ENCODE data around the gene SOCS3. TPM values are rescaled to one million over a fixed set of nuclear protein-coding genes. Genes with fewer than 3 reads are reported as not detected.
A peak's percentile ranks its signal among the peaks of the same experiment; 100 is the strongest.

SOCS3 gene
- total RNA-seq, 1 experiment from 2014 or later, result 11.3 TPM

DNA sequence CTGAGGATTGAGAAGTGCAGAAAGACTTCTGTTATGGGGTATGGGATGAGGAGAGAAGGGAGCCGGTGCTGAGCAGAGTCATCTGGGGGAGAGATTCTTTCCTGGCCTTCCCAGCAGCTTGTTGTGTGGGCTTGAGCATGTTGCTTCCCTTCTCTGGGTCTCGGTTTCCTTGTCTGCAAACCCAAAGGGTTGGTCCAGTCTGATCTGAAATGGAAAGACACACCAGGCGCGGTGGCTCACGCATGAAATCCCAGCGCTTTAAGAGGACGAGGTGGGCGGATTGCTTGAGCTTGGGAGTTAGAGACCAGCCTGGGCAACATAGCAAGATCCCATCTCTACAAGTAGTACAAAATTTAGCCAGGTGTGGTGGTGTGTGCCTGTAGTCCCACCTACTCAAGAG, 6.0 kb downstream of the SOCS3 start:
- Histone ChIP-seq H3K36me3 (ENCODE audit: control insufficient read depth, insufficient read depth, low read length) (no peaks in the 10 kb centered on the region; the same call in 1 of the 2 replicates), H3K4me1 (peaks cover 52% of the 10 kb centered on the region), H3K4me3 (ENCODE audit: low read depth, low read length) (no peak overlapping the region; the same call in 1 of the 2 replicates), H3K9me3 (no peaks in the 10 kb centered on the region), H3K27me3 (replicated peaks; ENCODE audit: control insufficient read depth, insufficient read depth, low read length) (no peaks in the 10 kb centered on the region; the same call in 1 of the 2 replicates)
- Mint-ChIP-seq H3K4me1 (ENCODE audit: low read depth, unreplicated experiment) (peaks cover 32% of the 10 kb centered on the region), H3K27me3 (ENCODE audit: insufficient read depth, unreplicated experiment) (no peaks in the 10 kb centered on the region), H3K9me3 (ENCODE audit: unreplicated experiment) (no peaks in the 10 kb centered on the region), H3K27ac (ENCODE audit: unreplicated experiment) (peak overlapping the region; percentile 85), H3K4me3 (ENCODE audit: unreplicated experiment) (peak overlapping the region; percentile 78), H3K36me3 (ENCODE audit: insufficient read depth, unreplicated experiment) (peaks cover 34% of the 10 kb centered on the region)
- no TSS peak for BruUV-seq (replicated peaks)
- no peak for DNase-seq
- intact Hi-C loops (cut with micrococcal nuclease; ENCODE audit: unreplicated experiment), result no loop called here
- TF ChIP-seq, protein P1, sequence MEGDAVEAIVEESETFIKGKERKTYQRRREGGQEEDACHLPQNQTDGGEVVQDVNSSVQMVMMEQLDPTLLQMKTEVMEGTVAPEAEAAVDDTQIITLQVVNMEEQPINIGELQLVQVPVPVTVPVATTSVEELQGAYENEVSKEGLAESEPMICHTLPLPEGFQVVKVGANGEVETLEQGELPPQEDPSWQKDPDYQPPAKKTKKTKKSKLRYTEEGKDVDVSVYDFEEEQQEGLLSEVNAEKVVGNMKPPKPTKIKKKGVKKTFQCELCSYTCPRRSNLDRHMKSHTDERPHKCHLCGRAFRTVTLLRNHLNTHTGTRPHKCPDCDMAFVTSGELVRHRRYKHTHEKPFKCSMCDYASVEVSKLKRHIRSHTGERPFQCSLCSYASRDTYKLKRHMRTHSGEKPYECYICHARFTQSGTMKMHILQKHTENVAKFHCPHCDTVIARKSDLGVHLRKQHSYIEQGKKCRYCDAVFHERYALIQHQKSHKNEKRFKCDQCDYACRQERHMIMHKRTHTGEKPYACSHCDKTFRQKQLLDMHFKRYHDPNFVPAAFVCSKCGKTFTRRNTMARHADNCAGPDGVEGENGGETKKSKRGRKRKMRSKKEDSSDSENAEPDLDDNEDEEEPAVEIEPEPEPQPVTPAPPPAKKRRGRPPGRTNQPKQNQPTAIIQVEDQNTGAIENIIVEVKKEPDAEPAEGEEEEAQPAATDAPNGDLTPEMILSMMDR (IDR thresholded peaks at IDR 0.05; ENCODE audit: insufficient read depth in 1 of 2, low read depth in 1 of 2, low read length in 1 of 2, severe bottlenecking in 1 of 2, unreplicated experiment in 1 of 2), result no peak
- POLR2A ChIA-PET, result interaction anchor here (0.6 kb wide), 1 partner anchor 37 kb away, joined by 8 read pairs; no protein-coding TSS in a partner anchor
- CTCF ChIA-PET, result no interaction called here

DNA sequence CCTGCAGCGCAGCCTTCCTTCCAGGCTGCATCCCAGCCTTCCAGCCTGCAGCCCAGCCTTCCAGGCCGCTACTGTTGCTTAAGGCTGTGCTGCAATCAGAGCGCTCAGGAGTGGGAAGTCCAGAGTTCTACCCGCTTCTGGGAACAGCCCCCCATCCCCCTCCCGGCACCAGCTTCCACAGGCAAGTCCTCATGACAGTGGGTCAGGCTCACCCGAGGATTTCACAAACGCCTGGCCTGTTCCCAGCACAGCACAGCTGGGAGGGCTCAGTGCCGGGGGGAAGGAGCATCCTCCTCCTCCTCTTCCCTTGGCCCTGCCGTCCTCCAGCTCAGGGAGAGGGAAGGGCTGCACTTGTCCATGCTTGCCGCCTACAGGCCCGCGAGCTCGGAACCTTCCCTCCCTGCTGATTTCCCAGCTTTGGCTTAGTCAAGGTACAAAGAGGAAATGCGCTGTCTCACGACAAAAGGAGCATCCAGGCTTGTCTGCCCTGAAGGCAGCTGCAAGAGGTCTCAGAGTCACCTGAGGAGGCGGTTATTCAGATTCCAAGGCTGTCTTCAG, 8.3 kb downstream of the SOCS3 start:
- H3K4me3 Mint-ChIP-seq (ENCODE audit: unreplicated experiment), result peak overlapping the region; percentile 78
- no TSS peak for BruUV-seq (replicated peaks)
- no peaks in the 10 kb centered on the region for H3K9me3 Mint-ChIP-seq (ENCODE audit: unreplicated experiment)
- Histone ChIP-seq H3K36me3 (ENCODE audit: control insufficient read depth, insufficient read depth, low read length) (no peaks in the 10 kb centered on the region), H3K27me3 (replicated peaks; ENCODE audit: control insufficient read depth, insufficient read depth, low read length) (no peaks in the 10 kb centered on the region; the same call in 1 of the 2 replicates), H3K4me1 (peaks cover 34% of the 10 kb centered on the region), H3K4me3 (ENCODE audit: low read depth, low read length) (no peak overlapping the region), H3K9me3 (no peaks in the 10 kb centered on the region)
- H3K36me3 Mint-ChIP-seq (ENCODE audit: insufficient read depth, unreplicated experiment), result peaks cover 11% of the 10 kb centered on the region
- TF ChIP-seq, protein P1 (IDR thresholded peaks at IDR 0.05; ENCODE audit: insufficient read depth in 1 of 2, low read depth in 1 of 2, low read length in 1 of 2, severe bottlenecking in 1 of 2, unreplicated experiment in 1 of 2), result no peak
- peak; percentile 83 to 88 for DNase-seq
- H3K27ac Mint-ChIP-seq (ENCODE audit: unreplicated experiment), result peak overlapping the region; percentile 79
- intact Hi-C loops (cut with micrococcal nuclease; ENCODE audit: unreplicated experiment), result no loop called here
- POLR2A ChIA-PET, result no interaction called here
- H3K27me3 Mint-ChIP-seq (ENCODE audit: insufficient read depth, unreplicated experiment), result no peaks in the 10 kb centered on the region
- peaks cover 32% of the 10 kb centered on the region for H3K4me1 Mint-ChIP-seq (ENCODE audit: low read depth, unreplicated experiment)
- CTCF ChIA-PET, result interaction anchor here (0.9 to 1.1 kb wide), 3 partner anchors 37 to 70 kb away, joined by 3 to 9 read pairs (median 3); no protein-coding TSS in a partner anchor

DNA sequence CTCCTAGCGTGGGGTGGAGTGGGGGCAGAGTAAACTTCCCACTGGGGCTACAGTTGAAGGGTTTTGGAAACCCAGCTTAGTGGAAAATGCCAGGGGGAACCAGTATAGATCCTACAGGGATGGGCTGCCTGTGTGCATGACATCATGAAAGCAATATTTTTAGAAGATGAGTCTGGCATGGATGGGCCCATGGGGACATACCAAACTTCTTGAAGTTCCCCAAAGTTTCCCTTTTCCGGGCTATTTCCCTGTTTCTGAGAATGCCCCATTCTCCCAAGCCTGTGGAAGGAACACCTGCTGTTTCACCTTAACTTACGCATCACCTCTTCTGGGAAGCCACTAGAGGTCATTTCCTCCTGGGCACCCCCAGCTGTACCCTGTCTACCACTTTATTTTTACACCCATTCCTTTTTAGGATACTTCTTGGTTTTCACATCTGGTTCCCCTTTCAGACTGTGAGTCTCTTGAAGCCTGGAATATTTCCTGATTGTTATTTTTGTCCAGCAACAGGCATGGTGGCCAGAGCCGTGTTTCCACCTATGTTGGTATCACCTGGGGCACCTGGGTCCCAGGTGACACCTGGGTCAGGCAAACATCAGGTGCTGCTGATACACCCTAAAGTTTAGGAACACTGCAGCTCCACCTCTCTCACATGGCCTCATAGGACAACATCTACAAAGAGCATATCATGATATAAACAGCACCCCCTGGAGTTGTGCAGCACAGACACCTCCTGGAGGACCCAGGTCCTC, 9.8 kb downstream of the SOCS3 start:
- no peaks in the 10 kb centered on the region for H3K9me3 Mint-ChIP-seq (ENCODE audit: unreplicated experiment)
- H3K4me3 Mint-ChIP-seq (ENCODE audit: unreplicated experiment), result no peak overlapping the region
- no peak overlapping the region for H3K27ac Mint-ChIP-seq (ENCODE audit: unreplicated experiment)
- H3K4me3 ChIP-seq (ENCODE audit: low read depth, low read length), result no peak overlapping the region
- intact Hi-C loops (cut with micrococcal nuclease; ENCODE audit: unreplicated experiment), result no loop called here
- DNase-seq, result no peak
- no TSS peak for BruUV-seq (replicated peaks)
- POLR2A ChIA-PET, result no interaction called here
- H3K4me1 ChIP-seq, result peaks cover 26% of the 10 kb centered on the region
- CTCF ChIA-PET, result interaction anchor here (0.6 kb wide), 1 partner anchor 159 kb away, joined by 3 read pairs; no protein-coding TSS in a partner anchor
- no peaks in the 10 kb centered on the region for H3K9me3 ChIP-seq
- no peaks in the 10 kb centered on the region for H3K36me3 Mint-ChIP-seq (ENCODE audit: insufficient read depth, unreplicated experiment)
- no peaks in the 10 kb centered on the region for H3K36me3 ChIP-seq (ENCODE audit: control insufficient read depth, insufficient read depth, low read length)
- peaks cover 20% of the 10 kb centered on the region for H3K4me1 Mint-ChIP-seq (ENCODE audit: low read depth, unreplicated experiment)
- no peaks in the 10 kb centered on the region for H3K27me3 Mint-ChIP-seq (ENCODE audit: insufficient read depth, unreplicated experiment)
- TF ChIP-seq, protein P1 (IDR thresholded peaks at IDR 0.05; ENCODE audit: insufficient read depth in 1 of 2, low read depth in 1 of 2, low read length in 1 of 2, severe bottlenecking in 1 of 2, unreplicated experiment in 1 of 2), result peak in 1 of 2 experiments; percentile 16
- no peaks in the 10 kb centered on the region; the same call in 1 of the 2 replicates for H3K27me3 ChIP-seq (replicated peaks; ENCODE audit: control insufficient read depth, insufficient read depth, low read length)

All from Caco-2 (cell line).